ENCODE results near the gene JKAMP.
"Not testable (repeated sequence)": the region's sequence is repeated elsewhere in the genome, so short reads cannot be mapped to it uniquely, and the experiment has no call there.

The JKAMP gene

GRCh38 chr14:59483819-59484638, at the start of gene JKAMP, which contains the start of gene L3HYPDH:
JKAMP (plus strand) TSS chr14:59484517; CDS start chr14:59484590, 73 bp downstream.
L3HYPDH (minus strand) TSS chr14:59484408; CDS start chr14:59484316, 92 bp downstream.
- peak; percentile 97 for DNase-seq

DNA sequence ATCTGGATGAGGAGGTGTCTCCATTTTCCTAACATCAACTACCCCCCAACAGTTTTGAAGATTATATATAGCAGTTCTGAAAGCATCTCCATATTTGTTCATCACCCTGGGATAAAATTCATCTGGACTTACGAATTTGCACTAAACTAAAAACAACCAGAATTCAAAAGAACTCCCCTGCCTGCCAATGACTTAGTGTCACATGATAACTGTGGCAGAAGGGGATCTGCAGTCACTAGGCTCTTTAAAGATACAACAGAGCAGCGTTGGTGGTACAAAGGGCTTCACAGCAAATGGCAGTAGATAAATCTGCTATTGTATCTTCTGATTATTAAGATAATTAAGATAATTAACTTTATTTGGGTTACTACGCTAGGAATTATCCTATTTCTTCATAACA, 49.2 kb upstream of the JKAMP start:
- DNase-seq, result no peak

GRCh38 chr14:59435987-59436386, 48.3 kb upstream of the JKAMP start:
- no peak for DNase-seq

DNA sequence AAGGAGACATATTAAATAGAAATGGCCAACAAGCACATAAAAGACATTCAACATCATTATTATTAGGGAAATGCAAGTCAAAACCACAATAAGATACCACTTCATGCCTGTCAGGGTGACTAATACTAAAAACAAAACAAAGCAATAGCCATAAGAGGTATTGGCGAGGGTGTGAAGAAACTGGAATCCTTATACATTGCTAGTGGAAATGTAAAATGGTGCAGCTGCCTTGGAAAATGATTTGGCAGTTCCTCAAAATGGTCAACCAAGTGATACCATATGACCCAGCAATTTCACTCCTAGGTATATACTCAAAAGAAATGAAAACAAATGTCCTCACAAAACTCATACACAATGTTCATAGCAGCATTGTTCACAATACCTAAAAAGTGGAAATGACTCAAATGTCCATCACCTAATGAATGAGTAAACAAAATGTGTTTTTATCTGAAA, 46.1 kb upstream of the JKAMP start:
- no peak for DNase-seq

- DNase-seq, result no peak
These were observed 44.9 kb upstream of the JKAMP start for GRCh38 chr14:59439256-59439965.

- DNase-seq, result not testable (repeated sequence)
These were observed 35.6 kb upstream of the JKAMP start for GRCh38 chr14:59448673-59449072.

DNA sequence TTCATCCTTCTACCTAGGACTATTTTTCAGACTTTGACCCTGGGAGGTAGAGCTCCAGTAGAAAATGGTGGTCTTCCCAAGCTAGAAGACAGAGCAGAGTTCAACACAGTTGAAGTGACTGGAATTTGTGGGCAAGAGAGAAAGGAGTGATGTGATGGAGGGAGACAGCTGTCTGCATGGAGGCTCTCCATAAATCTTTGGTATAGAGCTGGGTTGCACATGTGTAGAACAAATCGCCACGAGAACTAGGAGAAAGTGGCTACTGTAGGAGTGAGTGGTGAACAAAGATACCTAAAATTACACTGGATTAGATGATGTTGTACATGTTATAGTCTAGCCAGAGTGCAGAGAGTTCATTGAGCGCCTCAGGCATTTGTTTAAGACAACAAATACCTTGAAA, 33.6 kb upstream of the JKAMP start:
- DNase-seq, result no peak

GRCh38 chr14:59451849-59452248, 32.5 kb upstream of the JKAMP start:
- DNase-seq, result no peak

DNA sequence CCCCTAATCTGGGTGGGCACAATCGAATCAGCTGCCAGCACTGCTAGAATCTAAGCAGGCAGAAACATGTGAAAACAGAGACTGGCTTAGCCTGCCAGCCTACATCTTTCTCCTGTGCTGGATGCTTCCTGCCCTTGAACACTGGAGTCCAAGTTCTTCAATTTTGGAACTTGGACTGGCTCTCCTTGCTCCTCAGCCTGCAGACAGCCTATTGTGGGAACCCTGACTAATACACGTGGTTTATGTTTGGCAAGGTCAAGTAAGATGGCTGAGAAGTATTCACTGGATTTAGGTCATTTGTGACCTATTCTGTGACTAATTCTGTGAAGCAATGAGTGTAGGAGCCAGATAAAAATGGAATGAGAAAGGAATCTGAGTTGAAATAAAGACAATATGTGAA, 30.2 kb upstream of the JKAMP start:
- no peak for DNase-seq

- no peak for DNase-seq
These were observed 28.9 kb upstream of the JKAMP start for GRCh38 chr14:59455411-59455810.

DNA sequence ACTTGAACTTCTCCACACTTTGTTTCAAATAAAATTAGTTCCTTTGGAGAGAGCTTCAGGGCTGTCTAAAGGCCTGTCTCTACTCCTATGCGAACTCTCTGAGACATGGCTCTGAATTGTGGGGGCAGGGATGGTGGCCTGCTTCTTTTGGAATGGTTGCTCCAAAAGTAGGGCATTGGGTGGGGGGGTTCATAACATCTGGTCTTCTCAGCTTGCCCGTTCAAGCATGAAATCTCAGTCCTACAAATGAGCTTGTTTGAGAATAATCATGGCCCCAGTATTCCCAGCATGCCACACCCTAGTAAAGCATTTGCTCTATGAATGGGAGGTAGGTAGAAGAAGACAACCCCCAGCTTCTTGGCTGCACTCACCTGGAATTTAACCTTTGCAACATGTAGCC, 25.8 kb upstream of the JKAMP start:
- no peak for DNase-seq

GRCh38 chr14:59460378-59460777, 23.9 kb upstream of the JKAMP start:
- DNase-seq, result no peak

DNA sequence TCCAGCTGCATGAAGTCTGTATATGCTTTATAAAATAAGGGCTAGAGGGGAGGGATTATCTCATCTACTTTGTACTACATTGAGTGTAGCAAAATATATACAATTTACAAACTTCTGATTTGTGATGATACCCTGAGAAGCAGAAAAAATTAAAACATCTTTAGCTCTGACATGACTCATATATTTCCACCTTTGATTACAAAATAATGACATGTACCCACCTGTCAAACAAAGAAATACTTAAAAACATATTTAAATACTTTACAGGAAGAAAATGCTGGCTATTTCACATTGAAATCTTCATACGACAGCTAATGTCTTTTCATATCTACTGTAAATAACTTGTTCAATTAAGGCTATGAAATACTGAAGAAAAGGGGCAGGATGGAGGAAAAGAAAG, 22.4 kb upstream of the JKAMP start:
- no peak for DNase-seq

DNA sequence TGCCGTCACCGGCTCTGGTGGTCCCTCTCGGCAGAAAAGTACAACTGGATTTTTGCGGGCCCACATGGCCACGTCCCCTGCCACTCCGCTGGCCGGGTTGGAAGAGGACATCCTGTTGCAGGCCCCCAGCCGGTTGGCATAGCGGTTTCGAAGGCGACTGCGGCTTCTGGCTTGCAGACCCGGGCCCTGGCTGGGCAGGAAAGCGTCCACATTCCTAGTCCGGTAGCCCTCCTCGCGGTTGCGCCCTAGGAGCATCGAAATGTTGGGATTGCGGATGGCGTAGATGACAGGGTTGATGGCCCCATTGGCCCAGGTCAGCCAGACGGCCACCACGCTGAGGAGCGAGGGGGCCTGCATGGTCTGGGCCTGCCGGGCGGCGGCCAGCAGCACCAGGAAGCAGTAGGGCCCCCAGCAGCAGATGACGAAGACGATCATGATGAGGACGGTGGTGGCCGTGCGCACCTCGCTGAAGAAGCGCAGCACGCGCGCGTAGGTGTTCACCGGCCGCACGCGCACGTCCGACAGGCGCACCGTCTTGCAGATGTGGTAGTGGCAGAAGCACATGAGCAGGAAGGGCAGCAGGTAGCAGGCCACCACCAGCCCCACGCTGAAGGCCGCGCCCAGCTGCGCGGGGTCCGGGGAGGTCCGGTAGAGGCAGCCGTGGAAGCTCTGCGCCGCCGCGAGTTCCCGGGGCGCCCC, 20.4 kb upstream of the JKAMP start:
- DNase-seq, result peak; percentile 46

- DNase-seq, result peak; percentile 48
These were observed 19.6 kb upstream of the JKAMP start for GRCh38 chr14:59464486-59465315.

DNA sequence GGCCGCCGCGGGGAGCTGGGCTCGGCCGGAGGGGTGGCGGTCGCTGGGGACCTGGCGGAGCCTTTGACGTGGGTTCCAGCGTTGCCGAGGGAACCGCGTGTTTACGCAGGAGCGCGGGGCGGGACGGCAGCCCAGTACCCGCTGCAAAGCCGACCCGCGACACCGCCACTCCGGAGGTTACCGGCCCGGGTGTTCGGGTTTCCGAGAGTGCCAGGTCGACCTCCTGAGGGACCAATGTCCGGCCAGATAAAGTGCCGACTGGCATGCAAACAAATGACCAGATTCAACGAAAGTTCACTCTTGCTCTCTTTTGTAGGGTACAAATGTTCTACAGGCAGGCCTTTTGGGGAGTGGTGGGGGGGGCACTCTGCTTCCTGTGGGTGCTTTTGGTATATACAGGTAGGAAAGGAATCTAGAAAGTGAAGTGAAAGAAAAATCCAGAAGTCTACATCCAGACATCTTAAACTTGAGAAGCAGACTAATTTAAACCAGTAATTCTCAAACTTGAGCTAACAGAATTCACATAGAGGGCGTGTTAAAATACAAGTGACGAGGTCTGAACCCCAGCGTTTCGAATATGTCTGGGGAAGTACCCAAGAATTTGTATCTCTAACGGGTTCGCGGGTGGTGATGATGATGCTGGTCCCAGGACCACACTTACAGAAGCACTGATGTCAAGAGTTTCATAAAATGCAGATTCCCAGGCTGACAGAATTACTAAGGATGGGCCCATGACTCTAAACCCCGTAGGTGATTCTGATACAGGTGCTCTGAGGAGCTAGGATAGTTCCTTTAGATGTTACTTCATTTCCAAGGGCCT, 18.8 kb upstream of the JKAMP start, which contains the start of gene GPR135:
GPR135 (minus strand) TSS at position 65 of the 820 bp plus-strand sequence. CDS start 154 bp downstream, outside the sequence.
- peak; percentile 39 for DNase-seq

- no peak for DNase-seq
These were observed 10.1 kb upstream of the JKAMP start for GRCh38 chr14:59474172-59474571.

GRCh38 chr14:59475709-59476108, 8.6 kb upstream of the JKAMP start:
- DNase-seq, result no peak

DNA sequence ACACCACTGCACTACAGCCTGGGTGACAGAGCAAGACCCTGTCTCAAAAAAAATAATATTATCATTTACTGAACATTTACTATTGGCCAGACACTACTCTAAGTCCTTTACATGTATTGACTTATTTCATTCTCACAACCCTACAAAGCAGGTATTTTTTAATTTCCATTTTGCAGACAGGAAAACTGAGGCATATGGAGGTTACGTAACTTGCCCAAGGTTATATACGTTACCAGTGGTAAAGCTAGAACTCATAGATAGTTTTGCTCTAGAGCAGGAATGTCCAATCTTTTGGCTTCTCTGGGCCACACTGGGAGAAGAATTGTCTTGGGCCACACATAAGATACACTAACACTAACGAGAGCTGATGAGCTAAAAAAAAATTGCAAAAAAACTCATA, 5.8 kb upstream of the JKAMP start:
- DNase-seq, result no peak

- DNase-seq, result no peak
These were observed 4.2 kb upstream of the JKAMP start for GRCh38 chr14:59480166-59480565.

DNA sequence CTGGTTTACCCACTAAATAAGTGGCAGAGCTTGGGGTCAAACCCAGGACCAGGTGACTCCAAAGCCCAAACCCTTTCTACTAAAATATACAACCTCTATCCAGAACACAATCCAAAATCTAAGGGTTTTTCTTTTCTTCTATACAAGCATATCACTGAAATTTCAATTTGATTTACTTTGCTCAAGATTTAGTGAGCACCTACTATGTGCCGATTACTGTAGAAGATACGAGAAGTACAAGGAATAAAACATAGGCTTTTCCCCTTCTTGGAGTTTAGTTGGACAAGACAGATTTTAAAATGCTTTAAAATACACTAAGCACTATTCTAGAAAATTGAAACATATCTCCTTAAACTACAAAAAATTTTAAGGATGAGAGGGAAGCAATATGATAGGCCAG, 2.9 kb upstream of the JKAMP start:
- no peak for DNase-seq

Data from activated CD4-positive, alpha-beta T cell treated with anti-CD3 and anti-CD28 coated beads, Interleukin-2, Interleukin-6, amounts not matched to agents 100 ng/mL and 50 ng/mL, durations not matched to agents 16 hours and 8 hours (primary cell).